ENCODE data around the gene ADSL. TPM values are rescaled to one million over a fixed set of nuclear protein-coding genes. Genes with fewer than 3 reads are reported as not detected.
"Not testable (repeated sequence)": the region's sequence is repeated elsewhere in the genome, so short reads cannot be mapped to it uniquely, and the experiment has no call there.

ADSL gene
- total RNA-seq, 1 experiment from 2014 or later: 165 TPM

DNA sequence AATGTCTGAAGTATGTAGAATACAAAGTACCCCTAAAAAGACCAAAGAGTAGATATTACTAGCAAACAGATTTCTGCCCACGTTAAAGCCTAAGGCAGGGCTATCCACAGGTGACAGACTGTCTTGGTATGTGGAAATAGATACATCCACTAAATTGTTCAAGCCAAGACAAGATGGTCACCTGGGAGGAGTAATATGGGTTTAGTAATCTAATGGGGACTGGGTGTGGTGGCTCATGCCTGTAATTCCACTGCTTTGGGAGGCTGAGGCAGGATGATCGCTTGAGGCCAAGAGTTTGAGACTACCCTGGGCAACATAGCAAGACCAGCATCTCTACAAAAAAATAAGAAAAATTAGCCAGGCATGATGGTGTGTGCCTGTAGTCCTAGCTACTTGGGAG lies 31.6 kb downstream of the ADSL start:
- Histone ChIP-seq H2AFZ (ENCODE audit: low read length) (no peak overlapping the region), H3K4me1 (ENCODE audit: low read length) (peaks cover 67% of the 10 kb centered on the region), H3K9me2 (replicated peaks; ENCODE audit: insufficient read depth, low read length) (no peaks in the 10 kb centered on the region), H4K20me1 (ENCODE audit: insufficient read depth, low read depth, low read length) (no peaks in the 10 kb centered on the region), H3K79me2 (ENCODE audit: low read length) (peaks cover 84% of the 10 kb centered on the region), H3K27ac (ENCODE audit: low read length) (peak overlapping the region; percentile 100), H3K9me3 (ENCODE audit: low read length) (no peaks in the 10 kb centered on the region), H3K4me2 (ENCODE audit: low read depth, low read length, poor library complexity, severe bottlenecking) (no peak overlapping the region), H3K27me3 (ENCODE audit: low read length) (no peaks in the 10 kb centered on the region), H3K9ac (ENCODE audit: low read length) (no peak overlapping the region), H3K4me3 (ENCODE audit: low read length) (no peak overlapping the region), H3K36me3 (ENCODE audit: insufficient read depth, low read length) (peaks cover 18% of the 10 kb centered on the region)
- DNase-seq: no peak

DNA sequence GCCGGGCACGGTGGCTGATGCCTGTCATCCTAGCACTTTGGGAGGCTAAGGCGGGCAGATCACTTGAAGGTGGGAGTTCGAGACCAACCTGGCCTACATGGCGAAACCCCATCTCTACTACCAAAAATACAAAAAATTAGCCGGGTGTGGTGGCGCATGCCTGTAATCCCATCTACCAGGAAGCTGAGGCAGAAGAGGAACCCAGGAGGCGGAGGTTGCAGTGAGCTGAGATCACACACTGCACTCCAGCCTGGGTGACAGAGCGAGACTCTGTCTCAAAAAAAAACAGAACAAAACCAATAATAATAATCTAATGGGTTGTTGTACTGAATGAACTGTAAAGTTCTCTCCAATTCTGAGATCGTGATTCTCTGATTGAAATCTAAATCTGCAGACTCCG lies 32.1 kb downstream of the ADSL start:
- not testable (repeated sequence) for H2AFZ ChIP-seq (ENCODE audit: low read length); H4K20me1 ChIP-seq (ENCODE audit: insufficient read depth, low read depth, low read length); H3K9me2 ChIP-seq (replicated peaks; ENCODE audit: insufficient read depth, low read length); H3K4me3 ChIP-seq (ENCODE audit: low read length); H3K9me3 ChIP-seq (ENCODE audit: low read length); H3K4me2 ChIP-seq (ENCODE audit: low read depth, low read length, poor library complexity, severe bottlenecking); H3K9ac ChIP-seq (ENCODE audit: low read length); DNase-seq; H3K27me3 ChIP-seq (ENCODE audit: low read length)
- Histone ChIP-seq H3K4me1 (ENCODE audit: low read length) (peaks cover 68% of the 10 kb centered on the region), H3K79me2 (ENCODE audit: low read length) (peaks cover 84% of the 10 kb centered on the region), H3K36me3 (ENCODE audit: insufficient read depth, low read length) (peaks cover 12% of the 10 kb centered on the region), H3K27ac (ENCODE audit: low read length) (peak overlapping the region; percentile 100)

DNA sequence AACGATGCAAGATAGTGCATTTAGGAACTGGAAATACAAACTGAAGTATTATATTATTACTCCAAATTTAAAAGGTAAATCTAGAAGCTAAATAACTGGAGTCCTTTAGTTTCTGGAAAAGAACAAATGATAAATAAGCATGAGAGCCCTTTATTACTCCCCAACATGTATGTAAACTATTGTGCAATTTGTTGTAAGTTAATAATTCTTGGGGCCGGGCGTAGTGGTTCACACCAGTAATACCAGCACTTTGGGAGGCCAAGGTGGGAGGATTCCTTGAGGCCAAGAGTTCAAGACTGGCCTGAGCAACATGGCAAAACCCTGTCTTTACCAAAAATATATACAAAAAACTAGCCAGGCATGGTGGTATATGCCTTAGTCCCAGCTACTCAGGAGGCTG lies 35.2 kb downstream of the ADSL start:
- H3K9me3 ChIP-seq (ENCODE audit: low read length): no peaks in the 10 kb centered on the region
- H2AFZ ChIP-seq (ENCODE audit: low read length): no peak overlapping the region
- H3K4me3 ChIP-seq (ENCODE audit: low read length): no peak overlapping the region
- peaks cover 98% of the 10 kb centered on the region for H3K79me2 ChIP-seq (ENCODE audit: low read length)
- peaks cover 72% of the 10 kb centered on the region for H3K4me1 ChIP-seq (ENCODE audit: low read length)
- peaks cover 15% of the 10 kb centered on the region; the same call in 1 of the 2 replicates for H3K36me3 ChIP-seq (ENCODE audit: insufficient read depth, low read length)
- H3K4me2 ChIP-seq (ENCODE audit: low read depth, low read length, poor library complexity, severe bottlenecking): no peak overlapping the region
- no peaks in the 10 kb centered on the region for H3K9me2 ChIP-seq (replicated peaks; ENCODE audit: insufficient read depth, low read length)
- H3K9ac ChIP-seq (ENCODE audit: low read length): no peak overlapping the region
- DNase-seq: no peak
- H3K27ac ChIP-seq (ENCODE audit: low read length): peak overlapping the region; percentile 67
- H3K27me3 ChIP-seq (ENCODE audit: low read length): no peaks in the 10 kb centered on the region
- no peaks in the 10 kb centered on the region for H4K20me1 ChIP-seq (ENCODE audit: insufficient read depth, low read depth, low read length)

DNA sequence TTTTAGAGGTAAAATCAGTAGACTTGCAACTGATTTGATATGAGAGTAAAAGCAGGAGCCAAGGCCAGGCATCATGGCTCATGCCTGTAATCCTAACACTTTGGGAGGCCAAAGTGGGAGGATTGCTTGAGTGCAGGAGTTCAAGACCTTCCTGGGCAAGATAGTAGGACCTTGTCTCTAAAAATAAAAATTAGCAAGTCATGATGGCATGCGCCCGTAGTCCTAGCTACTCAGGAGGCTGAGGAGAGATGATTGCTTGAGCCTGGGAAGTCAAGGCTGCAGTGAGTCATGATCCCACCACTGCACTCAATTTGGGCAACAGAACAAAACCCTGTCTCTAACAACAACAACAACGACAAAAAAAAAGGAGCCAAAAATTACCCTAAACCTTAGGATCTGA lies 37.6 kb downstream of the ADSL start:
- Histone ChIP-seq H2AFZ (ENCODE audit: low read length) (no peak overlapping the region), H3K79me2 (ENCODE audit: low read length) (peaks cover 98% of the 10 kb centered on the region), H3K9me3 (ENCODE audit: low read length) (no peaks in the 10 kb centered on the region), H3K27me3 (ENCODE audit: low read length) (no peaks in the 10 kb centered on the region), H3K4me2 (ENCODE audit: low read depth, low read length, poor library complexity, severe bottlenecking) (peak overlapping the region; percentile 20), H3K4me3 (ENCODE audit: low read length) (no peak overlapping the region), H3K9ac (ENCODE audit: low read length) (peak overlapping the region; percentile 16; the same call in 1 of the 2 replicates), H3K27ac (ENCODE audit: low read length) (peak overlapping the region; percentile 69), H3K36me3 (ENCODE audit: insufficient read depth, low read length) (peaks cover 15% of the 10 kb centered on the region; the same call in 1 of the 2 replicates), H4K20me1 (ENCODE audit: insufficient read depth, low read depth, low read length) (no peaks in the 10 kb centered on the region), H3K4me1 (ENCODE audit: low read length) (peaks cover 71% of the 10 kb centered on the region), H3K9me2 (replicated peaks; ENCODE audit: insufficient read depth, low read length) (no peaks in the 10 kb centered on the region)
- DNase-seq: no peak

DNA sequence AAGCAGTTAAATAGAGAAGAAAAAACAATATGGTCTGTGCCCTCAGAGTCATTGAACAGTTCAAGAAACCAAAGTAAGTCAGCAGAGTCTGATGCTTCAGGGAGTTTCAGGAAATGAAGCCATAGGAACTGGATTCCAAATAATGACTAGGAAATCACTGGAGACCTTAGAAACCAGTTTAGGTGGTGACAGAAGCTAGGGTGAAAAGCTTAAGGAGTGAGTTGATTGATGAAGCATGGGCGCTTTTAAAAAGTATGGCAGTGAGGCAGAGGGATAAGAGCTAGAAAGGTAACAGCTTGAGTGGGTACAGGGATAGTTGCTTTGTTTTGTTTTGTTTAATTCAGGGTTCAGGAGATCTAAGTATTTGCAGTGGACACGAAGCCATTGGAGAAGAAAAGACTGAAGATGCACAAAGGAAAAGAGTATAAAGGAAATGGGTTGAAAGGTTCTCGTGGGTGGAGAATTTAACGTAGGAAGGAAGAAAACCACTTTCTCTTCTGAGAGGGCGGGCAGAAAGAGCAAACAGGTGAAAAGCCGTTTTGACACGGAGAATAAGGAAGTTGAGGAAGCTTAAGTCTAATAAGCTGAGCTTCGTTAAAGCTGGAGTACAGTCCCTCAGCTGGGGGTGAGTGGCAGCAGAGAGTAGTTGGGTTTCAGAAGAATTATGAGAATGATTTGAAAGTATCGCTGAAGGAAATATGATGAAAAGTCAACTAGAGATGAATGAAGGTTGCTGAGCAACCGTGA lies 38.9 kb downstream of the ADSL start:
- Histone ChIP-seq H3K27me3 (ENCODE audit: low read length) (no peaks in the 10 kb centered on the region), H3K27ac (ENCODE audit: low read length) (peak overlapping the region; percentile 87), H3K9me3 (ENCODE audit: low read length) (no peaks in the 10 kb centered on the region), H3K36me3 (ENCODE audit: insufficient read depth, low read length) (0 out of 2 replicates have a peak, but pooled peaks cover 9% of the 10 kb centered on the region), H3K9me2 (replicated peaks; ENCODE audit: insufficient read depth, low read length) (no peaks in the 10 kb centered on the region), H3K4me3 (ENCODE audit: low read length) (peak overlapping the region; percentile 28; the same call in 1 of the 2 replicates), H2AFZ (ENCODE audit: low read length) (no peak overlapping the region), H3K4me2 (ENCODE audit: low read depth, low read length, poor library complexity, severe bottlenecking) (peak overlapping the region; percentile 63), H4K20me1 (ENCODE audit: insufficient read depth, low read depth, low read length) (no peaks in the 10 kb centered on the region), H3K9ac (ENCODE audit: low read length) (peak overlapping the region; percentile 54), H3K79me2 (ENCODE audit: low read length) (peaks cover 93% of the 10 kb centered on the region), H3K4me1 (ENCODE audit: low read length) (peaks cover 75% of the 10 kb centered on the region)
- DNase-seq: peak; percentile 77

DNA sequence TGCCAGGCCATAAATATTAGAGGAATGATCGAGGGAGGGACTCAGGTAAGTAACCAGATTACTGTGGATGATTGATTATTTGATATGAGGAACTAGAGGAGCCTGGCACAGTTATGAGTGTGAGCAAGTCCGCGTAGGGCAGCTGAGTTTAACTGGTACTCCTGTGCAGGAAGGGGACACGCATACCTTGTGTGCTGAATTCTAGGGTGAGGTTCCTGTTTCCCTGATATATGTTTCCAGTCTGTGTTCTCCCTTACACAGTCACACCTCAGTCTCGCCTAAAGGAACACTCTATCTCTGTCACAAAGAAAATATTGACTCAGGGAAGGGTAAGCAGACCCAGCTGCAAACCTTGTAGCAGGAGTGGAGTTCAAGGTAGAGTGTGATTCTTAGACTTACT lies 41.4 kb downstream of the ADSL start:
- Histone ChIP-seq H3K4me3 (ENCODE audit: low read length) (no peak overlapping the region), H3K79me2 (ENCODE audit: low read length) (peaks cover 93% of the 10 kb centered on the region), H3K9me3 (ENCODE audit: low read length) (no peaks in the 10 kb centered on the region), H3K27me3 (ENCODE audit: low read length) (no peaks in the 10 kb centered on the region), H3K36me3 (ENCODE audit: insufficient read depth, low read length) (0 out of 2 replicates have a peak, but pooled peaks cover 11% of the 10 kb centered on the region), H2AFZ (ENCODE audit: low read length) (no peak overlapping the region), H3K9me2 (replicated peaks; ENCODE audit: insufficient read depth, low read length) (no peaks in the 10 kb centered on the region), H3K4me1 (ENCODE audit: low read length) (peaks cover 80% of the 10 kb centered on the region), H3K4me2 (ENCODE audit: low read depth, low read length, poor library complexity, severe bottlenecking) (no peak overlapping the region), H3K27ac (ENCODE audit: low read length) (peak overlapping the region; percentile 87), H4K20me1 (ENCODE audit: insufficient read depth, low read depth, low read length) (no peaks in the 10 kb centered on the region), H3K9ac (ENCODE audit: low read length) (no peak overlapping the region)
- no peak for DNase-seq

DNA sequence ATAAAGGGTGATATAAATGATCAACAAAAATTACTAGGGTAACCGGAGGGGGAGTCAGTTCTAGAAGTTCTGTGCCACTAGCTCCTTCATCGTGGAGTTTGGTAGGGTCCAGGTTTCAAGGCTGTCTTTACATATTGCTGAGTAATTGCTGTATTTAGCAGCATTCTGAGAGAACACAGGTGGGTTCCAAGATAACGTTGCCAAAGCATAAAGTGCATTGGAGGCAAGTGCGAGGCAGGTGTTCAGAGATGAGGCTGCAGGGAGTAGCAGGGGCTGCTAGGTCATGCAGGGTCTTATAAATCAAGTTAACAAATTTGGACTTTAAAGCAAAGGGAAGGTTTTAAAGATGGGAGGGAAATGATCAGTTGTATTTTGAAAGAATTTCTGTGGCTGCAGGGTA lies 41.9 kb downstream of the ADSL start:
- H3K9ac ChIP-seq (ENCODE audit: low read length): no peak overlapping the region
- no peaks in the 10 kb centered on the region for H4K20me1 ChIP-seq (ENCODE audit: insufficient read depth, low read depth, low read length)
- no peaks in the 10 kb centered on the region for H3K9me3 ChIP-seq (ENCODE audit: low read length)
- H3K27me3 ChIP-seq (ENCODE audit: low read length): no peaks in the 10 kb centered on the region
- no peak overlapping the region for H2AFZ ChIP-seq (ENCODE audit: low read length)
- peaks cover 78% of the 10 kb centered on the region for H3K4me1 ChIP-seq (ENCODE audit: low read length)
- H3K4me2 ChIP-seq (ENCODE audit: low read depth, low read length, poor library complexity, severe bottlenecking): no peak overlapping the region
- H3K27ac ChIP-seq (ENCODE audit: low read length): peak overlapping the region; percentile 87
- H3K79me2 ChIP-seq (ENCODE audit: low read length): peaks cover 93% of the 10 kb centered on the region
- no peak for DNase-seq
- no peak overlapping the region for H3K4me3 ChIP-seq (ENCODE audit: low read length)
- no peaks in the 10 kb centered on the region for H3K9me2 ChIP-seq (replicated peaks; ENCODE audit: insufficient read depth, low read length)
- 0 out of 2 replicates have a peak, but pooled peaks cover 13% of the 10 kb centered on the region for H3K36me3 ChIP-seq (ENCODE audit: insufficient read depth, low read length)

DNA sequence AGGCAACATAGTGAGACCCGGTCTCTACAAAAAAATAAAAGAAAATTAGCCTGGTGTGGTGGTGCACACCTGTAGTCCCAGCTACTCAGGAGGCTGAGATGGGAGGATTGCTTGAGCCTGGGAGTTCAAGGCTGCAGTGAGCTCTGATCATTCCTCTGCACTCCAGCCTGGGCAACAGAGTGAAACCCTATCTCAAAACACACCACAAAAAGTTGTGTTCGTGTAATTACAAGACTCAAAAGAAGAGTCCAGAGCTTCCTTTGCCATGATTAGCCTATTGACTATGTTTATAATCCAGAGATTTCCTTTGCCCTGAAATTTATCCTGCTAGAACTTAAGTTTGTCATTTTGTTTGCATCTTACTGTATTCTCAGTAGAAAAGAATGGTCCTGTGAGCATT lies 45.1 kb downstream of the ADSL start:
- H3K4me1 ChIP-seq (ENCODE audit: low read length): peaks cover 46% of the 10 kb centered on the region
- peaks cover 80% of the 10 kb centered on the region for H3K79me2 ChIP-seq (ENCODE audit: low read length)
- H3K27me3 ChIP-seq (ENCODE audit: low read length): no peaks in the 10 kb centered on the region
- no peak overlapping the region for H2AFZ ChIP-seq (ENCODE audit: low read length)
- no peak overlapping the region for H3K4me2 ChIP-seq (ENCODE audit: low read depth, low read length, poor library complexity, severe bottlenecking)
- H4K20me1 ChIP-seq (ENCODE audit: insufficient read depth, low read depth, low read length): no peaks in the 10 kb centered on the region
- peaks cover 19% of the 10 kb centered on the region; the same call in 1 of the 2 replicates for H3K36me3 ChIP-seq (ENCODE audit: insufficient read depth, low read length)
- peak overlapping the region; percentile 72 for H3K27ac ChIP-seq (ENCODE audit: low read length)
- H3K9me2 ChIP-seq (replicated peaks; ENCODE audit: insufficient read depth, low read length): no peaks in the 10 kb centered on the region
- no peak overlapping the region for H3K4me3 ChIP-seq (ENCODE audit: low read length)
- no peak for DNase-seq
- no peaks in the 10 kb centered on the region for H3K9me3 ChIP-seq (ENCODE audit: low read length)
- peak overlapping the region; percentile 28; the same call in 1 of the 2 replicates for H3K9ac ChIP-seq (ENCODE audit: low read length)

All from Karpas-422 (cell line).